ENCODE data around the gene NLRX1.

DNA sequence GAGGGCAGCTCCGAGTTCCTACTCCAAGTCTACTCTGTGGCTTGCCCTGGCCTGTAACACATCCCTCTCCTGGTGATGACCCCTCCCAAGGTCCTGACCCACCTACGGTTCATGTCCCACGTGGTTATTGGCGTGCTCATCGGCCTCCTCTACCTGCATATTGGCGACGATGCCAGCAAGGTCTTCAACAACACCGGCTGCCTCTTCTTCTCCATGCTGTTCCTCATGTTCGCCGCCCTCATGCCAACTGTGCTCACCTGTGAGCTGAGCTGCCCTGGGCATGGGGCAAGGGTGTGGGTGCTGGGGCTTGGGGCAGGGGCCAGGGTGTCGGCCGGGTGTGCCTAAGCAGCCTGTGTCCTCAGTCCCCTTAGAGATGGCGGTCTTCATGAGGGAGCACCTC is 10.1 kb upstream of the NLRX1 start:
- TF ChIP-seq, protein P1, sequence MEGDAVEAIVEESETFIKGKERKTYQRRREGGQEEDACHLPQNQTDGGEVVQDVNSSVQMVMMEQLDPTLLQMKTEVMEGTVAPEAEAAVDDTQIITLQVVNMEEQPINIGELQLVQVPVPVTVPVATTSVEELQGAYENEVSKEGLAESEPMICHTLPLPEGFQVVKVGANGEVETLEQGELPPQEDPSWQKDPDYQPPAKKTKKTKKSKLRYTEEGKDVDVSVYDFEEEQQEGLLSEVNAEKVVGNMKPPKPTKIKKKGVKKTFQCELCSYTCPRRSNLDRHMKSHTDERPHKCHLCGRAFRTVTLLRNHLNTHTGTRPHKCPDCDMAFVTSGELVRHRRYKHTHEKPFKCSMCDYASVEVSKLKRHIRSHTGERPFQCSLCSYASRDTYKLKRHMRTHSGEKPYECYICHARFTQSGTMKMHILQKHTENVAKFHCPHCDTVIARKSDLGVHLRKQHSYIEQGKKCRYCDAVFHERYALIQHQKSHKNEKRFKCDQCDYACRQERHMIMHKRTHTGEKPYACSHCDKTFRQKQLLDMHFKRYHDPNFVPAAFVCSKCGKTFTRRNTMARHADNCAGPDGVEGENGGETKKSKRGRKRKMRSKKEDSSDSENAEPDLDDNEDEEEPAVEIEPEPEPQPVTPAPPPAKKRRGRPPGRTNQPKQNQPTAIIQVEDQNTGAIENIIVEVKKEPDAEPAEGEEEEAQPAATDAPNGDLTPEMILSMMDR (IDR thresholded peaks at IDR 0.05; ENCODE audit: insufficient read depth, low read length, poor library complexity, severe bottlenecking) = no peak
- no peak for TF ChIP-seq EZH2phosphoT487 (conservative IDR thresholded peaks at IDR 0.05; ENCODE audit: low read length)

Measured in SU-DHL-6 (cell line).